ENCODE data around the gene COQ8A.

Gene COQ8A

GRCh38 chr1:226956942-226957713, 17.0 kb downstream of the COQ8A start:
- Histone ChIP-seq H3K4me3 (ENCODE audit: low read depth in 1 of 5, low read length in 5 of 5) (no peak overlapping the region), H3K36me3 (ENCODE audit: control insufficient read depth in 5 of 5, insufficient read depth in 5 of 5, low read length in 5 of 5) (peaks cover 0 to 7% (median 2%) of the 10 kb centered on the region in 5 donors), H3K27ac (ENCODE audit: low read depth, low read length) (peak overlapping the region; percentile 11), H3K9me3 (ENCODE audit: control insufficient read depth in 5 of 5, low read length in 5 of 5) (peaks cover 0 to 2% (median 0%) of the 10 kb centered on the region in 5 donors), H3K27me3 (ENCODE audit: control insufficient read depth in 5 of 5, insufficient read depth in 4 of 5, low read length in 5 of 5) (no peaks in the 10 kb centered on the region), H3K4me1 (ENCODE audit: control insufficient read depth in 5 of 5, insufficient read depth in 5 of 5, low read length in 5 of 5) (peaks cover 1 to 44% (median 13%) of the 10 kb centered on the region in 5 donors), H3K9ac (ENCODE audit: low read length in 5 of 5) (no peak overlapping the region)

GRCh38 chr1:226957714-226958113, 17.6 kb downstream of the COQ8A start:
- Histone ChIP-seq H3K4me1 (ENCODE audit: control insufficient read depth in 5 of 5, insufficient read depth in 5 of 5, low read length in 5 of 5) (peaks cover 1 to 43% (median 13%) of the 10 kb centered on the region in 5 donors), H3K4me3 (ENCODE audit: low read depth in 1 of 5, low read length in 5 of 5) (no peak overlapping the region), H3K27me3 (ENCODE audit: control insufficient read depth in 5 of 5, insufficient read depth in 4 of 5, low read length in 5 of 5) (no peaks in the 10 kb centered on the region), H3K36me3 (ENCODE audit: control insufficient read depth in 5 of 5, insufficient read depth in 5 of 5, low read length in 5 of 5) (peaks cover 0 to 13% (median 8%) of the 10 kb centered on the region in 5 donors), H3K9me3 (ENCODE audit: control insufficient read depth in 5 of 5, low read length in 5 of 5) (peaks cover 0 to 2% (median 0%) of the 10 kb centered on the region in 5 donors), H3K27ac (ENCODE audit: low read depth, low read length) (peak overlapping the region; percentile 17), H3K9ac (ENCODE audit: low read length in 5 of 5) (no peak overlapping the region)

- H3K4me3 ChIP-seq (ENCODE audit: low read depth in 1 of 5, low read length in 5 of 5) = no peak overlapping the region
- H3K9me3 ChIP-seq (ENCODE audit: control insufficient read depth in 5 of 5, low read length in 5 of 5) = peaks cover 0 to 2% (median 0%) of the 10 kb centered on the region in 5 donors
- peak overlapping the region; percentile 17 for H3K27ac ChIP-seq (ENCODE audit: low read depth, low read length)
- peaks cover 0 to 18% (median 13%) of the 10 kb centered on the region in 5 donors for H3K36me3 ChIP-seq (ENCODE audit: control insufficient read depth in 5 of 5, insufficient read depth in 5 of 5, low read length in 5 of 5)
- H3K4me1 ChIP-seq (ENCODE audit: control insufficient read depth in 5 of 5, insufficient read depth in 5 of 5, low read length in 5 of 5) = peaks cover 1 to 40% (median 13%) of the 10 kb centered on the region in 5 donors
- H3K9ac ChIP-seq (ENCODE audit: low read length in 5 of 5) = no peak overlapping the region
- H3K27me3 ChIP-seq (ENCODE audit: control insufficient read depth in 5 of 5, insufficient read depth in 4 of 5, low read length in 5 of 5) = no peaks in the 10 kb centered on the region
Measured at GRCh38 chr1:226958300-226958699, 18.2 kb downstream of the COQ8A start.

GRCh38 chr1:226960256-226960655, 20.2 kb downstream of the COQ8A start:
- Histone ChIP-seq H3K9ac (ENCODE audit: low read length in 5 of 5) (no peak overlapping the region), H3K9me3 (ENCODE audit: control insufficient read depth in 5 of 5, low read length in 5 of 5) (peaks cover 0 to 2% (median 0%) of the 10 kb centered on the region in 5 donors), H3K4me3 (ENCODE audit: low read depth in 1 of 5, low read length in 5 of 5) (no peak overlapping the region), H3K4me1 (ENCODE audit: control insufficient read depth in 5 of 5, insufficient read depth in 5 of 5, low read length in 5 of 5) (peaks cover 0 to 24% (median 6%) of the 10 kb centered on the region in 5 donors), H3K27ac (ENCODE audit: low read depth, low read length) (no peak overlapping the region), H3K36me3 (ENCODE audit: control insufficient read depth in 5 of 5, insufficient read depth in 5 of 5, low read length in 5 of 5) (peaks cover 0 to 34% (median 27%) of the 10 kb centered on the region in 5 donors), H3K27me3 (ENCODE audit: control insufficient read depth in 5 of 5, insufficient read depth in 4 of 5, low read length in 5 of 5) (no peaks in the 10 kb centered on the region)

- Histone ChIP-seq H3K36me3 (ENCODE audit: control insufficient read depth in 5 of 5, insufficient read depth in 5 of 5, low read length in 5 of 5) (peaks cover 0 to 43% (median 36%) of the 10 kb centered on the region in 5 donors), H3K4me1 (ENCODE audit: control insufficient read depth in 5 of 5, insufficient read depth in 5 of 5, low read length in 5 of 5) (peaks cover 0 to 24% (median 6%) of the 10 kb centered on the region in 5 donors), H3K27ac (ENCODE audit: low read depth, low read length) (no peak overlapping the region), H3K4me3 (ENCODE audit: low read depth in 1 of 5, low read length in 5 of 5) (no peak overlapping the region), H3K9ac (ENCODE audit: low read length in 5 of 5) (no peak overlapping the region), H3K9me3 (ENCODE audit: control insufficient read depth in 5 of 5, low read length in 5 of 5) (peaks cover 0 to 2% (median 0%) of the 10 kb centered on the region in 5 donors), H3K27me3 (ENCODE audit: control insufficient read depth in 5 of 5, insufficient read depth in 4 of 5, low read length in 5 of 5) (no peaks in the 10 kb centered on the region)
Measured at GRCh38 chr1:226960944-226961765, 21.1 kb downstream of the COQ8A start.

- Histone ChIP-seq H3K27me3 (ENCODE audit: control insufficient read depth in 5 of 5, insufficient read depth in 4 of 5, low read length in 5 of 5) (no peaks in the 10 kb centered on the region), H3K4me1 (ENCODE audit: control insufficient read depth in 5 of 5, insufficient read depth in 5 of 5, low read length in 5 of 5) (peaks cover 0 to 19% (median 6%) of the 10 kb centered on the region in 5 donors), H3K9ac (ENCODE audit: low read length in 5 of 5) (no peak overlapping the region), H3K9me3 (ENCODE audit: control insufficient read depth in 5 of 5, low read length in 5 of 5) (no peaks in the 10 kb centered on the region), H3K4me3 (ENCODE audit: low read depth in 1 of 5, low read length in 5 of 5) (no peak overlapping the region), H3K36me3 (ENCODE audit: control insufficient read depth in 5 of 5, insufficient read depth in 5 of 5, low read length in 5 of 5) (peaks cover 0 to 57% (median 48%) of the 10 kb centered on the region in 5 donors), H3K27ac (ENCODE audit: low read depth, low read length) (no peak overlapping the region)
Measured at GRCh38 chr1:226962421-226963391, 22.6 kb downstream of the COQ8A start.

- no peaks in the 10 kb centered on the region for H3K27me3 ChIP-seq (ENCODE audit: control insufficient read depth in 5 of 5, insufficient read depth in 4 of 5, low read length in 5 of 5)
- H3K4me1 ChIP-seq (ENCODE audit: control insufficient read depth in 5 of 5, insufficient read depth in 5 of 5, low read length in 5 of 5) = peaks cover 0 to 13% (median 6%) of the 10 kb centered on the region in 5 donors
- H3K27ac ChIP-seq (ENCODE audit: low read depth, low read length) = no peak overlapping the region
- peaks cover 0 to 61% (median 48%) of the 10 kb centered on the region in 5 donors for H3K36me3 ChIP-seq (ENCODE audit: control insufficient read depth in 5 of 5, insufficient read depth in 5 of 5, low read length in 5 of 5)
- peak overlapping the region in 1 of 5 donors; percentile 34 for H3K9ac ChIP-seq (ENCODE audit: low read length in 5 of 5)
- H3K4me3 ChIP-seq (ENCODE audit: low read depth in 1 of 5, low read length in 5 of 5) = no peak overlapping the region
- no peaks in the 10 kb centered on the region for H3K9me3 ChIP-seq (ENCODE audit: control insufficient read depth in 5 of 5, low read length in 5 of 5)
Measured at GRCh38 chr1:226964068-226964425, 24.0 kb downstream of the COQ8A start.

GRCh38 chr1:226964611-226965486, 24.8 kb downstream of the COQ8A start:
- Histone ChIP-seq H3K36me3 (ENCODE audit: control insufficient read depth in 5 of 5, insufficient read depth in 5 of 5, low read length in 5 of 5) (peaks cover 0 to 65% (median 50%) of the 10 kb centered on the region in 5 donors), H3K4me3 (ENCODE audit: low read depth in 1 of 5, low read length in 5 of 5) (no peak overlapping the region), H3K9me3 (ENCODE audit: control insufficient read depth in 5 of 5, low read length in 5 of 5) (no peaks in the 10 kb centered on the region), H3K27ac (ENCODE audit: low read depth, low read length) (no peak overlapping the region), H3K4me1 (ENCODE audit: control insufficient read depth in 5 of 5, insufficient read depth in 5 of 5, low read length in 5 of 5) (peaks cover 0 to 13% (median 6%) of the 10 kb centered on the region in 5 donors), H3K27me3 (ENCODE audit: control insufficient read depth in 5 of 5, insufficient read depth in 4 of 5, low read length in 5 of 5) (no peaks in the 10 kb centered on the region), H3K9ac (ENCODE audit: low read length in 5 of 5) (no peak overlapping the region)

All from subcutaneous abdominal adipose tissue (tissue), 5 donors.